Naive B cell (primary cell): ENCODE measurements around the gene PRPF39. TPM values are rescaled to one million over a fixed set of nuclear protein-coding genes. Genes with fewer than 3 reads are reported as not detected.
"Not testable (repeated sequence)": the region's sequence is repeated elsewhere in the genome, so short reads cannot be mapped to it uniquely, and the experiment has no call there.

ENCODE experiments used
- ATAC-seq, 2 donors: fragments of 150-1000 bp; cut with Tn5 transposase; 2 replicates each; pipeline ENCODE4 v1.10.0; 2021; ENCODE audit warnings: low read depth in 2 of 2, mild to moderate bottlenecking in 2 of 2, moderate library complexity in 2 of 2
- DNase-seq: peaks from one replicate; pipeline ENCODE4 v3.0.0; 2022
- H3K27ac Mint-ChIP-seq, 6 donors: one replicate each; pipeline ENCODE4 v1.8.0; 2020 to 2022; ENCODE audit warnings: mild to moderate bottlenecking in 6 of 6, mixed read lengths in 6 of 6, moderate library complexity in 5 of 6, inconsistent platforms in 2 of 6
- H3K27me3 Mint-ChIP-seq, 3 donors: one replicate each; pipeline ENCODE4 v1.8.0; 2021 to 2022; ENCODE audit warnings: mixed read lengths in 3 of 3, mild to moderate bottlenecking in 1 of 3
- H3K36me3 Mint-ChIP-seq, 2 donors: one replicate each; pipeline ENCODE4 v1.8.0; 2020 to 2022; ENCODE audit warnings: mixed read lengths in 2 of 2, inconsistent platforms in 1 of 2, mild to moderate bottlenecking in 1 of 2
- H3K4me1 Mint-ChIP-seq, 3 donors: one replicate each; pipeline ENCODE4 v1.8.0; 2020 to 2022; ENCODE audit warnings: mixed read lengths in 3 of 3, inconsistent platforms in 1 of 3, mild to moderate bottlenecking in 1 of 3, moderate library complexity in 1 of 3
- H3K4me3 Mint-ChIP-seq, 8 donors: one replicate each; pipeline ENCODE4 v1.8.0; 2020 to 2022; ENCODE audit warnings: mild to moderate bottlenecking in 8 of 8, mixed read lengths in 8 of 8, moderate library complexity in 8 of 8, inconsistent platforms in 2 of 8
- H3K9me3 Mint-ChIP-seq, 7 donors: one replicate each; pipeline ENCODE4 v1.8.0; 2020 to 2022; ENCODE audit warnings: mixed read lengths in 7 of 7, mild to moderate bottlenecking in 5 of 7, inconsistent platforms in 2 of 7, moderate library complexity in 1 of 7
- polyA plus RNA-seq, 6 donors: library from polyadenylated mRNA; unstranded; fragments of 300-500 nt; fragmentation: Illumina TruSeq; gene quantifications; one replicate each; pipeline ENCODE4 v1.2.3, GENCODE V29; 2021; ENCODE audit warnings: low read depth in 6 of 6

The PRPF39 gene
- polyA plus RNA-seq, 6 donors from 2014 or later, result 9.2 to 19.6 (median 13.1) TPM

DNA sequence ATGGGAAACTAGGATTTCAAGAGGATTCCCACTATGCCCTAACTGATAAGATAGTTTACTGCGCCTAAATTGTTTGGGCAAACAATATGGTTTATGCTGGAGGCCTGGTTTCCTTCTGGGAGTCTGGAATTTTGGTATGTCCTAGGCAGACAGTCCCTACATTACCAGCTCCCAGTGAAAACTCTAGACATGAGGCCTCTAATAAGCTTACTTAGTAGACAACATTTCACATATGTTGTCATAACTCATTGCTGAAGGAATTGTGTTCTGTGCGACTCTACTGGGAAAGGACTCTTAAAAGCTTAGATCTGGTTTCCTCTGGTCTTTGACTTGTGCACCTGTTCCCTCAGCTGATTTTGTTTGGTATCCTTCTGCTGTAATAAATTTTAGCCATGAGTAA is 18.0 kb upstream of the PRPF39 start:
- Mint-ChIP-seq H3K9me3 (no peaks in the 10 kb centered on the region), H3K4me3 (no peak overlapping the region), H3K36me3 (no peaks in the 10 kb centered on the region), H3K27ac (no peak overlapping the region), H3K27me3 (no peaks in the 10 kb centered on the region), H3K4me1 (peaks cover 0 to 5% (median 0%) of the 10 kb centered on the region in 3 donors)
- DNase-seq (no peak), ATAC-seq (no peak)

DNA sequence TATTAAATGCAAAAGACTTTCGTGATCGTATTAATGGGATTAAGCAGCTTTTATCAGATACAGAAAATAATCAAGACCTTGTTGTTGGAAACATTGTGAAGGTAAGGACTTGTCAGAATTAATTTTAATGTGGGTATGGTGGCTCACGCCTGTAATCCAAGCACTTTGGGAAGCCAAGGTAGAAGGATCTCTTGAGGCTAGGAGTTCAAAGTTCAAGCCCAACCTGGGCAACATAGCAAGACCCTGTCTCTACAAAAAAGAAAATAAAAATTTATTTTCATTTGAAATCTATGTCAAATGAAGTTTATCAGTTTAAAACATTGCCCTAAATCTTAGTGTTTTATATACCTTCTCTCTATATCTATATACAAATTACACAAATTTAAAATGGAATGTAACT is 17.2 kb upstream of the PRPF39 start:
- Mint-ChIP-seq H3K36me3 (no peaks in the 10 kb centered on the region), H3K4me3 (no peak overlapping the region), H3K27me3 (no peaks in the 10 kb centered on the region), H3K4me1 (peaks cover 0 to 5% (median 0%) of the 10 kb centered on the region in 3 donors), H3K9me3 (no peaks in the 10 kb centered on the region), H3K27ac (no peak overlapping the region)
- no peak for ATAC-seq
- DNase-seq, result no peak

DNA sequence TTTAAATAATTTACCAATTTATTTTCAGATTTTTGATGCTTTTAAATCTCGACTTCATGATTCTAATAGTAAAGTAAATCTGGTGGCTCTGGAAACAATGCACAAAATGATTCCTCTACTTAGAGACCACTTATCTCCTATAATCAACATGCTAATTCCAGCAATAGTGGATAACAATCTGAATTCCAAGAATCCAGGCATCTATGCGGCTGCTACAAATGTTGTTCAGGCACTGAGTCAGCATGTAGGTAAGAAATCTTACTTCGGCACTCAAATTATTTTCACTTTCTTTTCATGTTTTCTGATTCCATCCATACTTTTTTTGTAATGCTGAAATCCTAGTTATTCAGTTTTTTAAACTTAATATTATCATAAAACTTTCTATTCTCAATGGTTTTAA is 15.5 kb upstream of the PRPF39 start:
- DNase-seq (no peak), ATAC-seq (no peak)
- Mint-ChIP-seq H3K27me3 (no peaks in the 10 kb centered on the region), H3K27ac (no peak overlapping the region), H3K9me3 (no peaks in the 10 kb centered on the region), H3K4me3 (no peak overlapping the region), H3K4me1 (peaks cover 0 to 5% (median 0%) of the 10 kb centered on the region in 3 donors), H3K36me3 (no peaks in the 10 kb centered on the region)

DNA sequence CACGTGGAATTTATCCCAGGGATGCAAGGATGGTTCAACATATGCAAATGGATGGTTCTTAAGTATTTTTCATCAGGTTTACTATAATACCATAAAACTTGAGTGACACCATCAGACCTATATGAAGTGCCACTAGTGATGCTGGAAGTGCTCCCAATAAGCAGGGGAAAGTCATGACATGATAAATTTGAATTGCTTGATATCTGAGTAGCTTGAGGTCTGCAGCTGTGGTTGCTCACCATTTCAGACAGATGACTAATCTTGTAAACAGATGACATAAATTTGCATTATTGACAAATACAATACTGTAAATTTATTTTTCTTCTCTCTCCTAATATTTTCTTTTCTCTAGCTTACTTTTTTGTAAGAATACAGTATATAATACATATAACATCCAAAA is 13.7 kb upstream of the PRPF39 start:
- H3K27ac Mint-ChIP-seq, result no peak overlapping the region
- no peak overlapping the region for H3K4me3 Mint-ChIP-seq
- H3K27me3 Mint-ChIP-seq, result no peaks in the 10 kb centered on the region
- H3K9me3 Mint-ChIP-seq, result no peaks in the 10 kb centered on the region
- no peaks in the 10 kb centered on the region for H3K4me1 Mint-ChIP-seq
- no peaks in the 10 kb centered on the region for H3K36me3 Mint-ChIP-seq
- ATAC-seq (no peak), DNase-seq (no peak)

DNA sequence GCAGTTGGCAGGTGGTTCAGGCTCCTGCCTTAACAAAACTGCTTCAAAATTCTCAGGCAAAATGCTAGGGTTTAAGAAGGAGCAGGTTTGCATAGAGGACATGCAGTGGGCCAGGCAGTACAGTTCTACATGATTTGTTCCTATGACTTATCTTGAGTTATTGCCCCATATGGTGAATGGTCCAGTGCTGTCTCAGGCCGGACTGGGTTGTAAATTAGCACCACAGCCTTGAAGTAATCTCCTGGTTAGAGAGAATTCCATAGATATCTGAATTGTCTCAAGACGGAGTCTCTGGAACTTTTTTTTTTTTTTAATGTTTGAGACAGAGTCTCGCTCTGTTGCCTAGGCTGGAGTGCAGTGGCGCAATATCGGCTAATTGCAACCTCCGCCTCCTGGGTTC is 11.8 kb upstream of the PRPF39 start:
- Mint-ChIP-seq H3K4me1 (no peaks in the 10 kb centered on the region), H3K27ac (no peak overlapping the region), H3K4me3 (no peak overlapping the region), H3K27me3 (no peaks in the 10 kb centered on the region), H3K9me3 (no peaks in the 10 kb centered on the region), H3K36me3 (no peaks in the 10 kb centered on the region)
- no peak for DNase-seq
- no peak for ATAC-seq

DNA sequence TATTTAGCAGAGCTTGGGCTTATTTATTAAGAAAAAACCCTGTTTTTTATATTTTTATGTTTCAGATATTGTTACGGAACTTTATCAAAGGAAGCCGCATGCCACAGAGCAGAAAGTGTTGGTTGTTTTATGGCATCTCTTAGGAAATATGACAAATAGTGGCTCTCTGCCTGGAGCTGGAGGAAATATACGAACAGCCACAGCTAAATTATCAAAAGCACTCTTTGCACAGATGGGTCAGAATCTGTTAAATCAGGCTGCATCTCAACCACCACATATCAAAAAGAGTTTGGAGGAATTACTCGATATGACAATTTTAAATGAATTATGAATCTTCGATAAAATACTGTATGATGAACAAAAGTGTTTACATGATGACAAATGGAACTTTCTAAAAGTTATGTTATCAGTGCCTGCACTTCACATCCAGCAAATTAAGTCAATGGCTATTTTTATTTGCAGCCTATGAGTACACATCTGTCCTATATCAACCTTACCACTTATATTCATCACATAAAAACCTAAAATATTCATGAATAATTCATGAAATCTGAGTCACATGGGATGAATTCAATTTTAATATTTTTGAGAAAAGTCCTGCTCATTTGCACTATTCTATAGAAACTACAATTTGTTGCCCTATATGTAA is 10.6 kb upstream of the PRPF39 start:
- Mint-ChIP-seq H3K4me1 (no peaks in the 10 kb centered on the region), H3K36me3 (no peaks in the 10 kb centered on the region), H3K4me3 (no peak overlapping the region), H3K9me3 (no peaks in the 10 kb centered on the region), H3K27me3 (no peaks in the 10 kb centered on the region), H3K27ac (no peak overlapping the region)
- ATAC-seq, result no peak
- no peak for DNase-seq

DNA sequence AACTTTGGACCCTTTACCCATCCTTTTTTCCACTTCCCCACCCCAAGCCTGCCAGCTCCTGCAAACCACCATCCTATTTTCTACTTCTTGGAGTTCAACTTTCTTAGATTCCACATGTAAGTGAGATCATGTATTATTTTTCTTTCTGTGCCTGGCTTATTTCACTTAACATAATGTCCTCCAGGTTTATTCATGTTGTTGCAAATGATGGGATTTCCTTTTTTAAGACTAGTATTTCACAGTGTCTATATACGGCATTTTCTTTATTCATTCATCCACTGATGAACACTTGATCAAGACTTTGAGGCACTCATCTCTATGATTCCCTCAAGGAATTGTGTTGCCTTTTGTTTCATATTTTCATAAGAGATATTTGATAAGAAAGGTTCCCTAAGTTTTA is 5.6 kb upstream of the PRPF39 start:
- ATAC-seq (no peak), DNase-seq (no peak)
- Mint-ChIP-seq H3K4me1 (peaks cover 2 to 8% (median 3%) of the 10 kb centered on the region in 3 donors), H3K27ac (no peak overlapping the region), H3K27me3 (no peaks in the 10 kb centered on the region), H3K9me3 (peaks cover 0 to 3% (median 0%) of the 10 kb centered on the region in 7 donors), H3K36me3 (no peaks in the 10 kb centered on the region), H3K4me3 (no peak overlapping the region)

DNA sequence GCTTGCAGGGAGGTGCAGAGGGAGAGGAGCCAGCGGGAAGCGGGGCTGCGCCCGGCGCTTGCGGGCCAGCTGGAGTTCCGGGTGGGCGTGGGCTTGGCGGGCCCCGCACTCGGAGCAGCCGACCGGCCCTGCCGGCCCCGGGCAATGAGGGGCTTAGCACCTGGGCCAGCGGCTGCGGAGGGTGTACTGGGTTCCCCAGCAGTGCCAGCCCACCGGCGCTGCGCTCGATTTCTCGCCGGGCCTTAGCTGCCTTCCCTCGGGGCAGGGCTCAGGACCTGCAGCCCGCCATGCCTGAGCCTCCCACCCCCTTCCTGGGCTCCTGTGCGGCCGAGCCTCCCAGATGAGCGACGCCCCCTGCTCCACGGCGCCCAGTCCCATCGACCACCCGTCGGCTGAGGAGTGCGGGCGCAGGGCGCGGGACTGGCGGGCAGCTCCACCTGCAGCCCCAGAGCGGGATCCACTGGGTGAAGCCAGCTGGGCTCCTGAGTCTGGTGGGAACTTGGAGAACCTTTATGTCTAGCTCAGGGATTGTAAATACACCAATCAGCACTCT is 3.4 kb upstream of the PRPF39 start:
- not testable (repeated sequence) for DNase-seq, H3K27me3 Mint-ChIP-seq, H3K9me3 Mint-ChIP-seq, H3K36me3 Mint-ChIP-seq, H3K27ac Mint-ChIP-seq, ATAC-seq
- Mint-ChIP-seq H3K4me1 (peaks cover 13 to 18% (median 17%) of the 10 kb centered on the region in 3 donors), H3K4me3 (peak overlapping the region in 1 of 8 donors; percentile 51)

DNA sequence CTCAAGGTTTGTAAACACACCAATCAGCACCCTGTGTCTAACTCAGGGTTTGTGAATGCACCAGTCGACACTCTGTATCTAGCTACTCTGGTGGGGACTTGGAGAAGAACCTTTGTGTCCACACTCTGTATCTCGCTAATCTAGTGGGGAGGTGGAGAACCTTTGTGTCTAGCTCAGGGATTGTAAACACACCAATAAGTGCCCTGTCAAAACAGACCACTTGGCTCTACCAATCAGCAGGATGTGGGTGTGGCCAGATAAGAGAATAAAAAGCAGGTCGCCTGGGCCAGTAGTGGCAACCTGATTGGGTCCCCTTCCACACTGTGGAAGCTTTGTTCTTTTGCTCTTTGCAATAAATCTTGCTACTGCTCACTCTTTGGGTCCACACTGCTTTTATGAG is 2.8 kb upstream of the PRPF39 start:
- not testable (repeated sequence) for DNase-seq, H3K27ac Mint-ChIP-seq, H3K36me3 Mint-ChIP-seq, H3K9me3 Mint-ChIP-seq, ATAC-seq, H3K27me3 Mint-ChIP-seq
- Mint-ChIP-seq H3K4me1 (peaks cover 19 to 24% (median 20%) of the 10 kb centered on the region in 3 donors), H3K4me3 (peak overlapping the region in 2 of 8 donors; percentile 2 to 51)

DNA sequence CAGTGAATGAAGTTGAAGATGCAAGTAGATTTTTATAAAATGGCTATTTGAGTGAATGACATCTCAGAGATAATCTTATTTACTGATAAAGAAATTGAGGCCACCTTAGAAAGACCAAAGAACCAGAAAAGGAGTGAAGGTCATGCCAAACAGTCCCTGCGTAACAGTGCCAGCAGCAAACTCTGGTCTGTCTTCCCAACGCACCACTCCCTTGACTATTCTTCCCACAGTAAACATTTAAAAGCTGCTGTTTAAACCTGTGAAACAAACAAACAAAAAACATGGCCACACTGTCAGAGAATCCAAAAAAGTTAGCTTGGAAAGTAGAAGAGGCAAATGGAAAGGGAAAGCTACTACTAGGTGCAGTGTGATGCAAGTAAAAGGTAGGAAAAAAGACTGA is 1.5 kb upstream of the PRPF39 start:
- peaks cover 0 to 3% (median 0%) of the 10 kb centered on the region in 7 donors for H3K9me3 Mint-ChIP-seq
- no peaks in the 10 kb centered on the region for H3K36me3 Mint-ChIP-seq
- peak overlapping the region in 3 of 6 donors; percentile 29 to 96 (median 72) for H3K27ac Mint-ChIP-seq
- H3K4me1 Mint-ChIP-seq, result peaks cover 31 to 36% (median 33%) of the 10 kb centered on the region in 3 donors
- H3K4me3 Mint-ChIP-seq, result peak overlapping the region in 6 of 8 donors; percentile 1 to 97 (median 72)
- no peaks in the 10 kb centered on the region for H3K27me3 Mint-ChIP-seq
- DNase-seq (no peak), ATAC-seq (no peak)

DNA sequence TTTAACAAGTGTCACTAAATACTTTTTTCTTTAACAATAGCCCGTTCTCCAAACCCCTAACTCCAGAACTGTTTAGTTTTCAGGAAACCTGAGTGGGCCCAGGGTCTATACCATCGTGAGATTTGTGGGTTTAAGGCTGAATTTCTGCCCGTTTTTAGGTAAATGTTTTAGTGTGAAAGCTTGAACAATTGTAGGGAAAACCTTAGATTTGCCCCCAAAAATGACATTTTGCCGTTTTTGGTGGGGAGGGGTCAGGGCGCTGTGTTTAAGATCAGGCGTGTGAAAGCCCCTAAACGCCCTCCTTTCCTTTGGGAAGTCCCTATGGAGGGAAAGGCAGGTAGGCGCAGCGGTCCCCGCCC is 320 bp upstream of the PRPF39 start:
- peaks cover 0 to 3% (median 0%) of the 10 kb centered on the region in 7 donors for H3K9me3 Mint-ChIP-seq
- no peaks in the 10 kb centered on the region for H3K27me3 Mint-ChIP-seq
- DNase-seq, result no peak
- H3K4me3 Mint-ChIP-seq, result peak overlapping the region; percentile 82 to 98 (median 96)
- peak overlapping the region; percentile 63 to 98 (median 88) for H3K27ac Mint-ChIP-seq
- ATAC-seq, result no peak
- H3K36me3 Mint-ChIP-seq, result no peaks in the 10 kb centered on the region
- peaks cover 39 to 47% (median 42%) of the 10 kb centered on the region in 3 donors for H3K4me1 Mint-ChIP-seq

DNA sequence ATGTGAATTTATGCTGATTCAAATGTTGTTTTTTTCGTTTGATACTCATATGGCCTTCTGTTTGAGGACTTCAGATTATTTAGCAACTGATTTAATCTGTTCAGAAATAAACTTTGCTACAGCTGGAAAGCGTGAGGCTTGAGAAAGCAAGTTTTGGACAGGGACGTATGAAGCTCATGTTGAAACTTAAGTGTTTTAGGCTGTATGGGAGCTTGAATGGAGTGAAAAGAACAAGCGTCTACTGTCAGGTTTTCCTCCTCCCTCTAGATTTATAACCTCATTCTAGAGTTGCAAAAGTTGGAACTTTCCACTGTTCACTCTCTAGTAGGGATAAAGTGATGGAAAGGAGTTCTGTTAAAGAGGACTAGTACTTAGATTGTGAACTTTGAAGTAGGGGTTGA is 1.0 kb downstream of the PRPF39 start:
- Mint-ChIP-seq H3K27me3 (no peaks in the 10 kb centered on the region), H3K9me3 (no peaks in the 10 kb centered on the region), H3K4me1 (peaks cover 39 to 60% (median 53%) of the 10 kb centered on the region in 3 donors), H3K27ac (peak overlapping the region; percentile 12 to 97 (median 96)), H3K4me3 (peak overlapping the region; percentile 92 to 98 (median 96)), H3K36me3 (no peaks in the 10 kb centered on the region)
- DNase-seq, result no peak
- no peak for ATAC-seq

DNA sequence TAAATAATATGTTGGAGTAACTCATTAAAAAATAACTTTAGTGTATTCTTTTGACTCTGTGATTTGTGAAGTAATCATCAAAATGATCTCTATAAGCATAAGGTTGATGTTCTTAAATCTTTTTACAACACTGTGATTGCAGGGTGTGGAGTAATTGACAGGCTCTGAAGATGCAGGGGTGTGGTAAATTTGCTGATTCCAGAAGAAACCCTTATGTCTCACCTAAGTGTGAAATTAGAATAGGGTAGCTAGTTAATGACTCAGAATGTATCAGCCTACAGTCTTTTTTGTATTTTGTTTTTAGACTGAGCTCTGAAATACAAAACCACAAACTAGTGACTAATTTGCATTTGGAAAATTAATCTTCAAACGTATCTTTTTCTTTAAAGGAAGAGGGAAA is 5.9 kb downstream of the PRPF39 start:
- no peak for ATAC-seq
- Mint-ChIP-seq H3K9me3 (no peaks in the 10 kb centered on the region), H3K36me3 (no peaks in the 10 kb centered on the region), H3K4me3 (peak overlapping the region in 1 of 8 donors; percentile 75), H3K4me1 (peaks cover 44 to 63% (median 59%) of the 10 kb centered on the region in 3 donors), H3K27me3 (no peaks in the 10 kb centered on the region), H3K27ac (peak overlapping the region in 2 of 6 donors; percentile 20 to 71)
- DNase-seq, result no peak

DNA sequence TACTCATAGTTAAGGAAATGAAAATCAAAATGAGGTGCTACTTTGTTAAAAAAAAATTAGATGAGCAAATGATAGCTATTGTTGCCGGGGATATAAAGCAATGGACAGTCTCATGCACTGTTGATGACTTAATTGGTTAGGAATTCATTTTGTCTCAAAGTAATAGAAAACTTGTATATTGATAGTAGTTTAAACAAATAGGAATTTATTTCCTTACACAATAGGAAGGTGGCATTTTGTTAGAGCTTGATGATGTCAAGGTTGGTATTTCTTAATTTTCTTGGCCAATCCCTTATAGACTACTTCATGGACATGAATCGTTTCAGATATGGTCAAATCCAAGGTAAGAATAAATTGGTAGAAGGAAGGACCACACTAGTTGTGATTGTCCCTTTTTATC is 7.8 kb downstream of the PRPF39 start:
- no peaks in the 10 kb centered on the region for H3K27me3 Mint-ChIP-seq
- H3K27ac Mint-ChIP-seq, result no peak overlapping the region
- H3K9me3 Mint-ChIP-seq, result no peaks in the 10 kb centered on the region
- H3K36me3 Mint-ChIP-seq, result peaks cover 7 to 9% of the 10 kb centered on the region in 2 donors
- no peak overlapping the region for H3K4me3 Mint-ChIP-seq
- ATAC-seq, result no peak
- H3K4me1 Mint-ChIP-seq, result peaks cover 29 to 44% (median 40%) of the 10 kb centered on the region in 3 donors
- DNase-seq, result no peak
